ENCODE results near the gene SLC37A3.

Gene SLC37A3

GRCh38 chr7:140383954-140384713, 14.2 kb downstream of the SLC37A3 start:
- Histone ChIP-seq H3K9me2 (ENCODE audit: low read depth, low read length) (no peaks in the 10 kb centered on the region), H2AFZ (ENCODE audit: low read length) (no peak overlapping the region), H3K9me3 (ENCODE audit: low read length) (no peaks in the 10 kb centered on the region), H3K4me3 (ENCODE audit: low read depth, low read length, poor library complexity, severe bottlenecking) (no peak overlapping the region), H3F3A (ENCODE audit: insufficient read depth, low read length) (no peaks in the 10 kb centered on the region), H4K20me1 (ENCODE audit: insufficient read depth, low read length) (peaks cover 7% of the 10 kb centered on the region; the same call in 1 of the 2 replicates), H3K27ac (ENCODE audit: low read depth, low read length, poor library complexity, severe bottlenecking) (no peak overlapping the region), H3K79me2 (ENCODE audit: insufficient read depth, low read length) (no peaks in the 10 kb centered on the region), H3K36me3 (ENCODE audit: insufficient read depth, low read length) (no peaks in the 10 kb centered on the region), H3K9ac (ENCODE audit: low read length) (no peak overlapping the region), H3K27me3 (ENCODE audit: insufficient read depth, low read length) (no peaks in the 10 kb centered on the region), H3K4me1 (ENCODE audit: insufficient read depth, low read length, severe bottlenecking) (no peaks in the 10 kb centered on the region), H3K4me2 (ENCODE audit: low read length) (no peak overlapping the region)
- no peak for TF ChIP-seq CTCF (IDR thresholded peaks at IDR 0.05; ENCODE audit: low read length)
- no peak for TF ChIP-seq EZH2 (IDR thresholded peaks at IDR 0.05; ENCODE audit: borderline replicate concordance, low read length)

GRCh38 chr7:140375892-140376730, 22.2 kb downstream of the SLC37A3 start:
- Histone ChIP-seq H2AFZ (ENCODE audit: low read length) (no peak overlapping the region), H3K27me3 (ENCODE audit: insufficient read depth, low read length) (no peaks in the 10 kb centered on the region), H3K9me2 (ENCODE audit: low read depth, low read length) (no peaks in the 10 kb centered on the region), H3K4me1 (ENCODE audit: insufficient read depth, low read length, severe bottlenecking) (peaks cover 10% of the 10 kb centered on the region), H3K36me3 (ENCODE audit: insufficient read depth, low read length) (peaks cover 4% of the 10 kb centered on the region; the same call in 1 of the 2 replicates), H3K79me2 (ENCODE audit: insufficient read depth, low read length) (no peaks in the 10 kb centered on the region), H3K9ac (ENCODE audit: low read length) (no peak overlapping the region), H3K4me3 (ENCODE audit: low read depth, low read length, poor library complexity, severe bottlenecking) (no peak overlapping the region), H4K20me1 (ENCODE audit: insufficient read depth, low read length) (no peaks in the 10 kb centered on the region), H3K27ac (ENCODE audit: low read depth, low read length, poor library complexity, severe bottlenecking) (peak overlapping the region; percentile 5), H3K9me3 (ENCODE audit: low read length) (no peaks in the 10 kb centered on the region), H3F3A (ENCODE audit: insufficient read depth, low read length) (no peaks in the 10 kb centered on the region), H3K4me2 (ENCODE audit: low read length) (peak overlapping the region; percentile 38)
- TF ChIP-seq EZH2 (IDR thresholded peaks at IDR 0.05; ENCODE audit: borderline replicate concordance, low read length) = no peak
- TF ChIP-seq CTCF (IDR thresholded peaks at IDR 0.05; ENCODE audit: low read length) = no peak

GRCh38 chr7:140375323-140375722, 23.0 kb downstream of the SLC37A3 start:
- Histone ChIP-seq H3K4me2 (ENCODE audit: low read length) (no peak overlapping the region), H3K9ac (ENCODE audit: low read length) (no peak overlapping the region), H3K27ac (ENCODE audit: low read depth, low read length, poor library complexity, severe bottlenecking) (no peak overlapping the region), H2AFZ (ENCODE audit: low read length) (no peak overlapping the region), H3K9me3 (ENCODE audit: low read length) (no peaks in the 10 kb centered on the region), H3K79me2 (ENCODE audit: insufficient read depth, low read length) (no peaks in the 10 kb centered on the region), H3K9me2 (ENCODE audit: low read depth, low read length) (no peaks in the 10 kb centered on the region), H3F3A (ENCODE audit: insufficient read depth, low read length) (no peaks in the 10 kb centered on the region), H4K20me1 (ENCODE audit: insufficient read depth, low read length) (no peaks in the 10 kb centered on the region), H3K27me3 (ENCODE audit: insufficient read depth, low read length) (no peaks in the 10 kb centered on the region), H3K4me3 (ENCODE audit: low read depth, low read length, poor library complexity, severe bottlenecking) (no peak overlapping the region), H3K4me1 (ENCODE audit: insufficient read depth, low read length, severe bottlenecking) (peaks cover 10% of the 10 kb centered on the region), H3K36me3 (ENCODE audit: insufficient read depth, low read length) (peaks cover 4% of the 10 kb centered on the region; the same call in 1 of the 2 replicates)
- no peak for TF ChIP-seq CTCF (IDR thresholded peaks at IDR 0.05; ENCODE audit: low read length)
- no peak for TF ChIP-seq EZH2 (IDR thresholded peaks at IDR 0.05; ENCODE audit: borderline replicate concordance, low read length)
